IgD-negative memory B cell (primary cell): ENCODE measurements around the gene CNTNAP2. TPM values are rescaled to one million over a fixed set of nuclear protein-coding genes. Genes with fewer than 3 reads are reported as not detected.
A peak's percentile ranks its signal among the peaks of the same experiment; 100 is the strongest.
"Not testable (repeated sequence)": the region's sequence is repeated elsewhere in the genome, so short reads cannot be mapped to it uniquely, and the experiment has no call there.

Experiments used
- H3K27ac Mint-ChIP-seq, 3 donors: one replicate each; pipeline ENCODE4 v1.8.0; 2020 to 2022; ENCODE audit warnings: mild to moderate bottlenecking in 3 of 3, mixed read lengths in 3 of 3, moderate library complexity in 1 of 3
- H3K27me3 Mint-ChIP-seq: one replicate; pipeline ENCODE4 v1.8.0; 2021; ENCODE audit warnings: mixed read lengths
- H3K36me3 Mint-ChIP-seq: one replicate; pipeline ENCODE4 v1.8.0; 2020; ENCODE audit warnings: mild to moderate bottlenecking, mixed read lengths
- H3K4me1 Mint-ChIP-seq, 3 donors: one replicate each; pipeline ENCODE4 v1.8.0; 2020 to 2022; ENCODE audit warnings: mixed read lengths in 3 of 3, mild to moderate bottlenecking in 1 of 3
- H3K4me3 Mint-ChIP-seq, 4 donors: one replicate each; pipeline ENCODE4 v1.8.0; 2020 to 2022; ENCODE audit warnings: mild to moderate bottlenecking in 4 of 4, mixed read lengths in 4 of 4, moderate library complexity in 3 of 4
- H3K9me3 Mint-ChIP-seq, 3 donors: one replicate each; pipeline ENCODE4 v1.8.0; 2020 to 2021; ENCODE audit warnings: mixed read lengths in 3 of 3, mild to moderate bottlenecking in 1 of 3
- polyA plus RNA-seq: library from polyadenylated mRNA; unstranded; fragments of 300-500 nt; fragmentation: Illumina TruSeq; gene quantifications from one replicate; pipeline ENCODE4 v1.2.3, GENCODE V29; 2021

Gene CNTNAP2
- polyA plus RNA-seq, 1 donor from 2014 or later = 47.3 TPM

GRCh38 chr7:148435715-148436114 is 2319.1 kb downstream of the CNTNAP2 start:
- Mint-ChIP-seq H3K27ac (peak overlapping the region; percentile 75 to 93 (median 84)), H3K27me3 (no peaks in the 10 kb centered on the region), H3K36me3 (peaks cover 3% of the 10 kb centered on the region), H3K4me3 (peak overlapping the region; percentile 83 to 94 (median 93)), H3K9me3 (no peaks in the 10 kb centered on the region), H3K4me1 (peaks cover 36 to 56% (median 46%) of the 10 kb centered on the region in 3 donors)

GRCh38 chr7:148436135-148436534 is 2319.5 kb downstream of the CNTNAP2 start:
- peak overlapping the region; percentile 75 to 93 (median 84) for H3K27ac Mint-ChIP-seq
- no peaks in the 10 kb centered on the region for H3K9me3 Mint-ChIP-seq
- peaks cover 3% of the 10 kb centered on the region for H3K36me3 Mint-ChIP-seq
- peaks cover 36 to 56% (median 46%) of the 10 kb centered on the region in 3 donors for H3K4me1 Mint-ChIP-seq
- H3K4me3 Mint-ChIP-seq = peak overlapping the region; percentile 83 to 94 (median 93)
- H3K27me3 Mint-ChIP-seq = no peaks in the 10 kb centered on the region

- Mint-ChIP-seq H3K4me3 (peak overlapping the region; percentile 83 to 94 (median 93)), H3K27me3 (no peaks in the 10 kb centered on the region), H3K4me1 (peaks cover 34 to 55% (median 46%) of the 10 kb centered on the region in 3 donors), H3K36me3 (peaks cover 3% of the 10 kb centered on the region), H3K9me3 (no peaks in the 10 kb centered on the region), H3K27ac (peak overlapping the region; percentile 75 to 93 (median 76))
Observed at GRCh38 chr7:148436571-148436970, 2320.0 kb downstream of the CNTNAP2 start.

GRCh38 chr7:148437043-148437442 is 2320.4 kb downstream of the CNTNAP2 start:
- Mint-ChIP-seq H3K27ac (peak overlapping the region; percentile 75 to 93 (median 76)), H3K4me1 (peaks cover 30 to 50% (median 41%) of the 10 kb centered on the region in 3 donors), H3K27me3 (no peaks in the 10 kb centered on the region), H3K9me3 (no peaks in the 10 kb centered on the region), H3K36me3 (peaks cover 3% of the 10 kb centered on the region), H3K4me3 (peak overlapping the region; percentile 83 to 94 (median 93))

- peak overlapping the region in 1 of 4 donors; percentile 37 for H3K4me3 Mint-ChIP-seq
- peaks cover 1% of the 10 kb centered on the region for H3K36me3 Mint-ChIP-seq
- H3K4me1 Mint-ChIP-seq = peaks cover 12% of the 10 kb centered on the region in 3 donors
- H3K9me3 Mint-ChIP-seq = peaks cover 0 to 7% (median 2%) of the 10 kb centered on the region in 3 donors
- no peaks in the 10 kb centered on the region for H3K27me3 Mint-ChIP-seq
- no peak overlapping the region for H3K27ac Mint-ChIP-seq
Observed at GRCh38 chr7:148442141-148442655, 2325.6 kb downstream of the CNTNAP2 start.

- Mint-ChIP-seq H3K36me3 (peaks cover 1% of the 10 kb centered on the region), H3K4me1 (peaks cover 7 to 13% (median 8%) of the 10 kb centered on the region in 3 donors), H3K27me3 (no peaks in the 10 kb centered on the region), H3K4me3 (no peak overlapping the region), H3K9me3 (peaks cover 0 to 7% (median 2%) of the 10 kb centered on the region in 3 donors), H3K27ac (no peak overlapping the region)
Observed at GRCh38 chr7:148442933-148443332, 2326.3 kb downstream of the CNTNAP2 start.

GRCh38 chr7:148445260-148446044 is 2328.9 kb downstream of the CNTNAP2 start:
- peaks cover 7 to 14% (median 8%) of the 10 kb centered on the region in 3 donors for H3K4me1 Mint-ChIP-seq
- H3K4me3 Mint-ChIP-seq = no peak overlapping the region
- no peak overlapping the region for H3K27ac Mint-ChIP-seq
- peaks cover 1% of the 10 kb centered on the region for H3K36me3 Mint-ChIP-seq
- H3K9me3 Mint-ChIP-seq = peaks cover 0 to 7% (median 2%) of the 10 kb centered on the region in 3 donors
- H3K27me3 Mint-ChIP-seq = no peaks in the 10 kb centered on the region

- Mint-ChIP-seq H3K27me3 (no peaks in the 10 kb centered on the region), H3K9me3 (peaks cover 0 to 7% (median 2%) of the 10 kb centered on the region in 3 donors), H3K27ac (peak overlapping the region in 1 of 3 donors; percentile 39), H3K36me3 (peaks cover 1% of the 10 kb centered on the region), H3K4me3 (peak overlapping the region in 1 of 4 donors; percentile 13), H3K4me1 (peaks cover 7 to 18% (median 8%) of the 10 kb centered on the region in 3 donors)
Observed at GRCh38 chr7:148447221-148447849, 2330.7 kb downstream of the CNTNAP2 start.

GRCh38 chr7:148451526-148451925 is 2334.9 kb downstream of the CNTNAP2 start:
- Mint-ChIP-seq H3K27ac (peak overlapping the region in 1 of 3 donors; percentile 28), H3K4me1 (peaks cover 5 to 13% (median 7%) of the 10 kb centered on the region in 3 donors)
- H3K27me3 Mint-ChIP-seq, H3K9me3 Mint-ChIP-seq, H3K4me3 Mint-ChIP-seq, H3K36me3 Mint-ChIP-seq: not testable (repeated sequence)

GRCh38 chr7:148456351-148456750 is 2339.8 kb downstream of the CNTNAP2 start:
- Mint-ChIP-seq H3K36me3 (peaks cover 2% of the 10 kb centered on the region), H3K27ac (no peak overlapping the region), H3K9me3 (no peaks in the 10 kb centered on the region), H3K4me1 (peaks cover 0 to under 1% (median 0%) of the 10 kb centered on the region in 3 donors), H3K4me3 (no peak overlapping the region), H3K27me3 (peaks cover 2% of the 10 kb centered on the region)

GRCh38 chr7:148457310-148457921 is 2340.8 kb downstream of the CNTNAP2 start:
- Mint-ChIP-seq H3K36me3 (peaks cover 2% of the 10 kb centered on the region), H3K27ac (no peak overlapping the region), H3K4me1 (no peaks in the 10 kb centered on the region), H3K9me3 (peaks cover 2 to 5% (median 3%) of the 10 kb centered on the region in 3 donors), H3K27me3 (peaks cover 2% of the 10 kb centered on the region), H3K4me3 (no peak overlapping the region)

GRCh38 chr7:148458263-148458662 is 2341.7 kb downstream of the CNTNAP2 start:
- H3K27ac Mint-ChIP-seq = no peak overlapping the region
- no peak overlapping the region for H3K4me3 Mint-ChIP-seq
- H3K27me3 Mint-ChIP-seq = peaks cover 2% of the 10 kb centered on the region
- peaks cover 2 to 5% (median 3%) of the 10 kb centered on the region in 3 donors for H3K9me3 Mint-ChIP-seq
- H3K4me1 Mint-ChIP-seq = no peaks in the 10 kb centered on the region
- peaks cover 2% of the 10 kb centered on the region for H3K36me3 Mint-ChIP-seq

- Mint-ChIP-seq H3K9me3 (peaks cover 2 to 5% (median 3%) of the 10 kb centered on the region in 3 donors), H3K36me3 (no peaks in the 10 kb centered on the region), H3K4me3 (no peak overlapping the region), H3K27ac (peak overlapping the region in 1 of 3 donors; percentile 50), H3K4me1 (peaks cover 0 to 4% (median 0%) of the 10 kb centered on the region in 3 donors), H3K27me3 (peaks cover 5% of the 10 kb centered on the region)
Observed at GRCh38 chr7:148461392-148462179, 2345.0 kb downstream of the CNTNAP2 start.

- not testable (repeated sequence) for H3K27me3 Mint-ChIP-seq, H3K4me1 Mint-ChIP-seq, H3K4me3 Mint-ChIP-seq, H3K36me3 Mint-ChIP-seq, H3K9me3 Mint-ChIP-seq
- peak overlapping the region in 1 of 3 donors; percentile 26 for H3K27ac Mint-ChIP-seq
Observed at GRCh38 chr7:148462774-148463173, 2346.2 kb downstream of the CNTNAP2 start.
